Neural cell (in vitro differentiated cells): ENCODE data around the gene NDUFB1. TPM values are rescaled to one million over a fixed set of nuclear protein-coding genes. Genes with fewer than 3 reads are reported as not detected.

ENCODE experiments used
- H2AFZ ChIP-seq: fragments of 200-600, 300-800 bp; sonication (generic), shearing (Covaris generic); 2 replicates; pipeline ENCODE4 v1.6.0; 2014; ENCODE audit warnings: low read depth, mild to moderate bottlenecking, antibody characterized with exemption, low read length, moderate library complexity
- H3F3A ChIP-seq: fragments of 200-600 bp; shearing (Covaris generic); 2 replicates; pipeline ENCODE4 v1.6.1; 2016; ENCODE audit warnings: mild to moderate bottlenecking, moderate library complexity, mixed read lengths, antibody characterized with exemption, low read length; ENCODE audit not compliant: insufficient read depth, poor library complexity, severe bottlenecking
- H3K27ac ChIP-seq: fragments of 200-600, 300-800 bp; sonication (generic), shearing (Covaris generic); 2 replicates; pipeline ENCODE4 v1.5.1; 2014; ENCODE audit warnings: mild to moderate bottlenecking, low read length, moderate library complexity
- H3K27me3 ChIP-seq: fragments of 300-800, 200-600 bp; sonication (generic), shearing (Covaris generic); 2 replicates; pipeline ENCODE4 v1.6.0; 2014; ENCODE audit warnings: mild to moderate bottlenecking, low read depth, low read length, moderate library complexity; ENCODE audit not compliant: insufficient read depth
- H3K36me3 ChIP-seq: fragments of 300-800, 200-600 bp; sonication (generic), shearing (Covaris generic); 2 replicates; pipeline ENCODE4 v1.5.1; 2014; ENCODE audit warnings: mild to moderate bottlenecking, antibody characterized with exemption, low read length, moderate library complexity; ENCODE audit not compliant: insufficient read depth
- H3K4me2 ChIP-seq: fragments of 300-800, 200-600 bp; sonication (generic), shearing (Covaris generic); 2 replicates; pipeline ENCODE4 v1.6.0; 2014; ENCODE audit warnings: mild to moderate bottlenecking, low read length
- H3K4me3 ChIP-seq: fragments of 300-800, 200-600 bp; sonication (generic), shearing (Covaris generic); 2 replicates; pipeline ENCODE4 v1.5.1; 2014; ENCODE audit warnings: mild to moderate bottlenecking, low read length, moderate library complexity
- H3K79me2 ChIP-seq: fragments of 200-600 bp; shearing (Covaris generic); replicated peaks from 2 replicates; pipeline ENCODE4 v1.6.0; 2014; ENCODE audit warnings: mild to moderate bottlenecking, low read length, moderate library complexity; ENCODE audit not compliant: insufficient read depth
- H3K9ac ChIP-seq: fragments of 300-800, 200-600 bp; sonication (generic), shearing (Covaris generic); 2 replicates; pipeline ENCODE4 v1.6.1; 2016; ENCODE audit warnings: mild to moderate bottlenecking, low read length, mixed read lengths
- H3K9me2 ChIP-seq: fragments of 200-600 bp; shearing (Covaris generic); 2 replicates; pipeline ENCODE4 v1.6.1; 2016; ENCODE audit warnings: mild to moderate bottlenecking, low read length, mixed read lengths; ENCODE audit not compliant: insufficient read depth
- H3K9me3 ChIP-seq: fragments of 200-600, 300-800 bp; sonication (generic), shearing (Covaris generic); 2 replicates; pipeline ENCODE4 v1.6.1; 2016; ENCODE audit warnings: mild to moderate bottlenecking, mixed run types, low read length, moderate library complexity, mixed read lengths
- H4K20me1 ChIP-seq: fragments of 200-600 bp; shearing (Covaris generic); 2 replicates; pipeline ENCODE4 v1.6.1; 2016; ENCODE audit warnings: mild to moderate bottlenecking, mixed run types; ENCODE audit not compliant: insufficient read depth
- EP300 ChIP-seq: fragments of 450-650 bp; conservative IDR thresholded peaks from 2 replicates; pipeline ENCODE4 v1.6.1; 2014; ENCODE audit warnings: antibody characterized with exemption, mild to moderate bottlenecking, moderate library complexity; ENCODE audit not compliant: poor library complexity, severe bottlenecking
- EZH2 ChIP-seq: fragments of 200-600, 300-800 bp; shearing (Covaris generic), sonication (generic); IDR thresholded peaks from 2 replicates; pipeline ENCODE4 v1.6.1; 2014; ENCODE audit warnings: antibody characterized with exemption, low read length, borderline replicate concordance, mild to moderate bottlenecking; ENCODE audit not compliant: insufficient read depth, poor library complexity, severe bottlenecking
- MXI1 ChIP-seq: fragments of 450-650 bp; conservative IDR thresholded peaks from 2 replicates; pipeline ENCODE4 v1.6.1; 2014; ENCODE audit warnings: antibody characterized with exemption, mild to moderate bottlenecking; ENCODE audit not compliant: poor library complexity, severe bottlenecking
- POLR2AphosphoS5 ChIP-seq: IDR thresholded peaks from 2 replicates; pipeline ENCODE4 v1.6.1; 2012
- RAD21 ChIP-seq: fragments of 450-650 bp; conservative IDR thresholded peaks from 2 replicates; pipeline ENCODE4 v1.6.1; 2014; ENCODE audit warnings: antibody characterized with exemption, mild to moderate bottlenecking, moderate library complexity
- SMC3 ChIP-seq: fragments of 450-650 bp; conservative IDR thresholded peaks from 2 replicates; pipeline ENCODE4 v1.6.1; 2014; ENCODE audit warnings: antibody characterized with exemption, mild to moderate bottlenecking, moderate library complexity; ENCODE audit not compliant: poor library complexity
- TAF1 ChIP-seq: IDR thresholded peaks from 2 replicates; pipeline ENCODE4 v1.6.1; 2012; ENCODE audit warnings: low read depth
- polyA plus RNA-seq: library from polyadenylated mRNA; depleted of rRNA; stranded (reverse); fragments of >200 nt; gene quantifications from 2 replicates; pipeline ENCODE4 v1.2.3, GENCODE V29; 2014
- TF ChIP-seq, protein P1 (sequence below): fragments of 450-650 bp; IDR thresholded peaks from 2 replicates; pipeline ENCODE4 v1.5.1; 2014; ENCODE audit warnings: antibody characterized with exemption, mild to moderate bottlenecking, moderate library complexity; ENCODE audit not compliant: poor library complexity, severe bottlenecking
- TF ChIP-seq, protein P2 (sequence below): IDR thresholded peaks from 2 replicates; pipeline ENCODE4 v1.6.1; 2012; ENCODE audit warnings: borderline replicate concordance

The NDUFB1 gene
- polyA plus RNA-seq, 1 donor from 2014 or later, result 1,224 TPM

DNA sequence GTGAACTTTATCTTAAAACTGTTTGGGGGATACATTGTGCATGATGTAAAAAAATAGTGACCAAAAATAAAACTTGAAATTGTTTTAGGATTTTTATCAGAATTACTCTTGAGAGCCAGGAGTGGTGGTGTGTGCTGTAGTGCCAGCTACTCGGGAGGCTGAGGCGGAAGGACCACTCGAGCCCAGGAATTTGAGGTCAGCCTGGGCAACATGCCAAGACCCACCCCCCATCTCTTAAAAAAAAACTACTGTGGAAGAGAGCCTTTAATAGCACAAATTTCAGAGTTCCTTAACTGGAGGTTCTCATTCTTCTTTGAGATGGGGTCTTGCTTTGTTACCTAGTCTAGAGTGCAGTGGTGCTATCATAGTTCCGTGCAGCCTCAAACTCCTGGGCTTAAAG, 21.8 kb upstream of the NDUFB1 start:
- Histone ChIP-seq H3K9ac (no peak overlapping the region), H3K9me3 (no peaks in the 10 kb centered on the region), H3K4me2 (no peak overlapping the region), H3F3A (no peaks in the 10 kb centered on the region), H3K27ac (no peak overlapping the region), H3K9me2 (no peaks in the 10 kb centered on the region), H3K79me2 (no peaks in the 10 kb centered on the region), H2AFZ (no peak overlapping the region), H3K4me3 (no peak overlapping the region), H4K20me1 (no peaks in the 10 kb centered on the region), H3K36me3 (peaks cover 4% of the 10 kb centered on the region), H3K27me3 (no peaks in the 10 kb centered on the region)
- TF ChIP-seq, protein P1, sequence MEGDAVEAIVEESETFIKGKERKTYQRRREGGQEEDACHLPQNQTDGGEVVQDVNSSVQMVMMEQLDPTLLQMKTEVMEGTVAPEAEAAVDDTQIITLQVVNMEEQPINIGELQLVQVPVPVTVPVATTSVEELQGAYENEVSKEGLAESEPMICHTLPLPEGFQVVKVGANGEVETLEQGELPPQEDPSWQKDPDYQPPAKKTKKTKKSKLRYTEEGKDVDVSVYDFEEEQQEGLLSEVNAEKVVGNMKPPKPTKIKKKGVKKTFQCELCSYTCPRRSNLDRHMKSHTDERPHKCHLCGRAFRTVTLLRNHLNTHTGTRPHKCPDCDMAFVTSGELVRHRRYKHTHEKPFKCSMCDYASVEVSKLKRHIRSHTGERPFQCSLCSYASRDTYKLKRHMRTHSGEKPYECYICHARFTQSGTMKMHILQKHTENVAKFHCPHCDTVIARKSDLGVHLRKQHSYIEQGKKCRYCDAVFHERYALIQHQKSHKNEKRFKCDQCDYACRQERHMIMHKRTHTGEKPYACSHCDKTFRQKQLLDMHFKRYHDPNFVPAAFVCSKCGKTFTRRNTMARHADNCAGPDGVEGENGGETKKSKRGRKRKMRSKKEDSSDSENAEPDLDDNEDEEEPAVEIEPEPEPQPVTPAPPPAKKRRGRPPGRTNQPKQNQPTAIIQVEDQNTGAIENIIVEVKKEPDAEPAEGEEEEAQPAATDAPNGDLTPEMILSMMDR, result no peak
- no peak for TF ChIP-seq TAF1
- TF ChIP-seq MXI1, result no peak
- no peak for TF ChIP-seq SMC3
- no peak for TF ChIP-seq EP300
- no peak for TF ChIP-seq RAD21
- TF ChIP-seq, protein P2, sequence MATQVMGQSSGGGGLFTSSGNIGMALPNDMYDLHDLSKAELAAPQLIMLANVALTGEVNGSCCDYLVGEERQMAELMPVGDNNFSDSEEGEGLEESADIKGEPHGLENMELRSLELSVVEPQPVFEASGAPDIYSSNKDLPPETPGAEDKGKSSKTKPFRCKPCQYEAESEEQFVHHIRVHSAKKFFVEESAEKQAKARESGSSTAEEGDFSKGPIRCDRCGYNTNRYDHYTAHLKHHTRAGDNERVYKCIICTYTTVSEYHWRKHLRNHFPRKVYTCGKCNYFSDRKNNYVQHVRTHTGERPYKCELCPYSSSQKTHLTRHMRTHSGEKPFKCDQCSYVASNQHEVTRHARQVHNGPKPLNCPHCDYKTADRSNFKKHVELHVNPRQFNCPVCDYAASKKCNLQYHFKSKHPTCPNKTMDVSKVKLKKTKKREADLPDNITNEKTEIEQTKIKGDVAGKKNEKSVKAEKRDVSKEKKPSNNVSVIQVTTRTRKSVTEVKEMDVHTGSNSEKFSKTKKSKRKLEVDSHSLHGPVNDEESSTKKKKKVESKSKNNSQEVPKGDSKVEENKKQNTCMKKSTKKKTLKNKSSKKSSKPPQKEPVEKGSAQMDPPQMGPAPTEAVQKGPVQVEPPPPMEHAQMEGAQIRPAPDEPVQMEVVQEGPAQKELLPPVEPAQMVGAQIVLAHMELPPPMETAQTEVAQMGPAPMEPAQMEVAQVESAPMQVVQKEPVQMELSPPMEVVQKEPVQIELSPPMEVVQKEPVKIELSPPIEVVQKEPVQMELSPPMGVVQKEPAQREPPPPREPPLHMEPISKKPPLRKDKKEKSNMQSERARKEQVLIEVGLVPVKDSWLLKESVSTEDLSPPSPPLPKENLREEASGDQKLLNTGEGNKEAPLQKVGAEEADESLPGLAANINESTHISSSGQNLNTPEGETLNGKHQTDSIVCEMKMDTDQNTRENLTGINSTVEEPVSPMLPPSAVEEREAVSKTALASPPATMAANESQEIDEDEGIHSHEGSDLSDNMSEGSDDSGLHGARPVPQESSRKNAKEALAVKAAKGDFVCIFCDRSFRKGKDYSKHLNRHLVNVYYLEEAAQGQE, result no peak
- TF ChIP-seq POLR2AphosphoS5, result no peak
- TF ChIP-seq EZH2, result no peak

GRCh38 chr14:92135269-92135668, 13.8 kb upstream of the NDUFB1 start:
- H3K36me3 ChIP-seq, result no peaks in the 10 kb centered on the region
- H4K20me1 ChIP-seq, result no peaks in the 10 kb centered on the region
- no peak overlapping the region for H2AFZ ChIP-seq
- no peaks in the 10 kb centered on the region for H3K9me2 ChIP-seq
- H3K4me2 ChIP-seq, result no peak overlapping the region
- TF ChIP-seq SMC3 (peak; percentile 92), RAD21 (peak; percentile 90), MXI1 (no peak)
- TF ChIP-seq, protein P1, result peak; percentile 87
- no peak overlapping the region for H3K27ac ChIP-seq
- no peaks in the 10 kb centered on the region for H3F3A ChIP-seq
- H3K79me2 ChIP-seq, result no peaks in the 10 kb centered on the region
- no peaks in the 10 kb centered on the region for H3K9me3 ChIP-seq
- H3K27me3 ChIP-seq, result no peaks in the 10 kb centered on the region
- H3K4me3 ChIP-seq, result no peak overlapping the region
- H3K9ac ChIP-seq, result no peak overlapping the region
